Osteoblast (primary cell): Measurements from ENCODE around the gene RCAN1. TPM values are rescaled to one million over a fixed set of nuclear protein-coding genes. Genes with fewer than 3 reads are reported as not detected.

Experiments used
- DNase-seq: peaks from one replicate; pipeline ENCODE4 v3.0.0; 2011; ENCODE audit warnings: low spot score, mixed read lengths; ENCODE audit not compliant: insufficient read length; ENCODE audit errors: missing footprints
- H2AFZ ChIP-seq: 2 replicates; pipeline ENCODE4 v1.6.0; 2011; ENCODE audit warnings: mild to moderate bottlenecking, low read length
- H3K27ac ChIP-seq: 2 replicates; pipeline ENCODE4 v1.5.1; 2011; ENCODE audit warnings: mild to moderate bottlenecking, low read depth, low read length, moderate library complexity
- H3K27me3 ChIP-seq: 2 replicates; pipeline ENCODE4 v1.6.0; 2012; ENCODE audit warnings: mild to moderate bottlenecking, control low read depth, inconsistent platforms, low read length, moderate library complexity; ENCODE audit not compliant: insufficient read depth
- H3K36me3 ChIP-seq: 2 replicates; pipeline ENCODE4 v1.5.1; 2011; ENCODE audit warnings: mild to moderate bottlenecking, low read length, control low read depth, moderate library complexity; ENCODE audit not compliant: insufficient read depth
- H3K4me1 ChIP-seq: 2 replicates; pipeline ENCODE4 v1.5.1; 2011; ENCODE audit warnings: mild to moderate bottlenecking, low read length, control low read depth, moderate library complexity; ENCODE audit not compliant: insufficient read depth
- H3K4me2 ChIP-seq: 2 replicates; pipeline ENCODE4 v1.6.0; 2011; ENCODE audit warnings: mild to moderate bottlenecking, low read length; ENCODE audit not compliant: insufficient read depth
- H3K4me3 ChIP-seq: fragments of 200-600 bp; sonication (generic); 3 replicates; pipeline ENCODE4 v1.5.1; 2012; ENCODE audit warnings: mild to moderate bottlenecking, low read length, inconsistent platforms; ENCODE audit not compliant: insufficient read depth
- H3K79me2 ChIP-seq: 2 replicates; pipeline ENCODE4 v1.6.0; 2012; ENCODE audit warnings: mild to moderate bottlenecking, low read length, control low read depth, inconsistent platforms; ENCODE audit not compliant: insufficient read depth
- H3K9me3 ChIP-seq: 2 replicates; pipeline ENCODE4 v1.5.1; 2011; ENCODE audit warnings: low read depth, low read length, control low read depth
- H4K20me1 ChIP-seq: 2 replicates; pipeline ENCODE4 v1.6.0; 2012; ENCODE audit warnings: mild to moderate bottlenecking, low read length, control low read depth; ENCODE audit not compliant: insufficient read depth
- CTCF ChIP-seq: IDR thresholded peaks from 2 replicates; pipeline ENCODE4 v1.5.1; 2011; ENCODE audit warnings: mild to moderate bottlenecking, low read depth, low read length, moderate library complexity; ENCODE audit errors: extremely low read depth
- total RNA-seq: library from RNA; depleted of rRNA; stranded (reverse); fragments of >200 nt; gene quantifications from 2 replicates; pipeline ENCODE4 v1.2.3, GENCODE V29; 2012

The RCAN1 gene
- total RNA-seq, 1 donor: 103 TPM

- Histone ChIP-seq H3K4me2 (no peak overlapping the region), H2AFZ (no peak overlapping the region), H3K27me3 (no peaks in the 10 kb centered on the region), H3K79me2 (peaks cover 13% of the 10 kb centered on the region), H3K9me3 (no peaks in the 10 kb centered on the region), H4K20me1 (peaks cover 31% of the 10 kb centered on the region), H3K4me1 (peaks cover 13% of the 10 kb centered on the region), H3K27ac (no peak overlapping the region), H3K4me3 (no peak overlapping the region), H3K36me3 (peaks cover 77% of the 10 kb centered on the region)
- no peak for DNase-seq
- no peak for TF ChIP-seq CTCF
These were observed 95.2 kb downstream of the RCAN1 start for GRCh38 chr21:34519694-34520093.

- Histone ChIP-seq H3K9me3 (no peaks in the 10 kb centered on the region), H4K20me1 (peaks cover 31% of the 10 kb centered on the region), H3K36me3 (peaks cover 74% of the 10 kb centered on the region), H2AFZ (no peak overlapping the region), H3K79me2 (peaks cover 7% of the 10 kb centered on the region), H3K4me1 (peaks cover 6% of the 10 kb centered on the region), H3K4me2 (no peak overlapping the region), H3K27ac (no peak overlapping the region), H3K4me3 (no peak overlapping the region), H3K27me3 (no peaks in the 10 kb centered on the region)
- TF ChIP-seq CTCF: no peak
- no peak for DNase-seq
These were observed 95.9 kb downstream of the RCAN1 start for GRCh38 chr21:34519016-34519415.

- no peak overlapping the region for H3K4me3 ChIP-seq
- no peaks in the 10 kb centered on the region for H3K27me3 ChIP-seq
- peaks cover 2% of the 10 kb centered on the region for H3K4me1 ChIP-seq
- no peak overlapping the region for H3K27ac ChIP-seq
- H3K9me3 ChIP-seq: no peaks in the 10 kb centered on the region
- TF ChIP-seq CTCF: no peak
- H2AFZ ChIP-seq: no peak overlapping the region
- peaks cover 31% of the 10 kb centered on the region for H4K20me1 ChIP-seq
- H3K4me2 ChIP-seq: no peak overlapping the region
- DNase-seq: no peak
- peaks cover 70% of the 10 kb centered on the region for H3K36me3 ChIP-seq
- peaks cover 4% of the 10 kb centered on the region for H3K79me2 ChIP-seq
These were observed 96.6 kb downstream of the RCAN1 start for GRCh38 chr21:34518301-34518700.

- H3K9me3 ChIP-seq: no peaks in the 10 kb centered on the region
- no peak overlapping the region for H3K27ac ChIP-seq
- H3K4me2 ChIP-seq: no peak overlapping the region
- H3K36me3 ChIP-seq: peaks cover 64% of the 10 kb centered on the region
- peak; percentile 75 for DNase-seq
- H4K20me1 ChIP-seq: peaks cover 24% of the 10 kb centered on the region
- no peaks in the 10 kb centered on the region for H3K79me2 ChIP-seq
- TF ChIP-seq CTCF: peak; percentile 29
- no peaks in the 10 kb centered on the region for H3K27me3 ChIP-seq
- no peak overlapping the region for H2AFZ ChIP-seq
- H3K4me1 ChIP-seq: no peaks in the 10 kb centered on the region
- no peak overlapping the region for H3K4me3 ChIP-seq
These were observed 97.2 kb downstream of the RCAN1 start for GRCh38 chr21:34517491-34518245.
